Left renal cortex interstitium (tissue), 4 donors: ENCODE results near the gene PDLIM5. TPM values are rescaled to one million over a fixed set of nuclear protein-coding genes. Genes with fewer than 3 reads are reported as not detected.
A peak's percentile ranks its signal among the peaks of the same experiment; 100 is the strongest.
"Not testable (repeated sequence)": the region's sequence is repeated elsewhere in the genome, so short reads cannot be mapped to it uniquely, and the experiment has no call there.

Experiments used
- DNase-seq, 4 donors: peaks; one replicate each; pipeline ENCODE4 v3.0.0-alpha.2; 2013; ENCODE audit warnings: low read depth in 4 of 4, low spot score in 2 of 4, missing footprints in 1 of 4
- polyA plus RNA-seq, 4 donors: library from polyadenylated mRNA; unstranded; fragments of 120-200 nt; gene quantifications; one replicate each; pipeline ENCODE4 v1.2.1, GENCODE V29; 2013; ENCODE audit not compliant: insufficient read length in 4 of 4

PDLIM5 gene
- polyA plus RNA-seq, 4 donors, result 42.5 to 53.4 (median 52.8) TPM

- no peak for DNase-seq
These were observed 130.0 kb downstream of the PDLIM5 start for GRCh38 chr4:94581766-94582165.

GRCh38 chr4:94582517-94582916, 130.8 kb downstream of the PDLIM5 start:
- DNase-seq, result no peak

- no peak for DNase-seq
These were observed 132.3 kb downstream of the PDLIM5 start for GRCh38 chr4:94583914-94584641.

GRCh38 chr4:94588896-94589693, 137.4 kb downstream of the PDLIM5 start:
- DNase-seq, result peak in 1 of 4 donors; percentile 20

- DNase-seq, result no peak
These were observed 138.8 kb downstream of the PDLIM5 start for GRCh38 chr4:94590493-94590892.

GRCh38 chr4:94591289-94591688, 139.5 kb downstream of the PDLIM5 start:
- no peak for DNase-seq

GRCh38 chr4:94595013-94595412, 143.3 kb downstream of the PDLIM5 start:
- DNase-seq, result no peak

- DNase-seq, result peak in 2 of 4 donors; percentile 15 to 28
These were observed 144.2 kb downstream of the PDLIM5 start for GRCh38 chr4:94595880-94596483.

GRCh38 chr4:94598758-94599157, 147.0 kb downstream of the PDLIM5 start:
- DNase-seq, result no peak

- DNase-seq, result no peak
These were observed 151.5 kb downstream of the PDLIM5 start for GRCh38 chr4:94603170-94603747.

GRCh38 chr4:94605241-94605805, 153.6 kb downstream of the PDLIM5 start:
- no peak for DNase-seq

GRCh38 chr4:94610145-94610544, 158.4 kb downstream of the PDLIM5 start:
- DNase-seq, result no peak

GRCh38 chr4:94613248-94613647, 161.5 kb downstream of the PDLIM5 start:
- no peak for DNase-seq

- no peak for DNase-seq
These were observed 163.7 kb downstream of the PDLIM5 start for GRCh38 chr4:94615451-94615850.

- DNase-seq, result peak in 1 of 4 donors; percentile 26
These were observed 169.8 kb downstream of the PDLIM5 start for GRCh38 chr4:94621491-94622080.

- no peak for DNase-seq
These were observed 171.6 kb downstream of the PDLIM5 start for GRCh38 chr4:94623126-94623911.

- no peak for DNase-seq
These were observed 175.2 kb downstream of the PDLIM5 start for GRCh38 chr4:94626942-94627341.

GRCh38 chr4:94629058-94629457, 177.3 kb downstream of the PDLIM5 start:
- not testable (repeated sequence) for DNase-seq

- DNase-seq, result no peak
These were observed 178.1 kb downstream of the PDLIM5 start for GRCh38 chr4:94629837-94630236.

- no peak for DNase-seq
These were observed 182.5 kb downstream of the PDLIM5 start for GRCh38 chr4:94634271-94634670.
